ENCODE measurements around the gene GALNT13.

The GALNT13 gene

GRCh38 chr2:153886833-153887232 lies 15.1 kb downstream of the GALNT13 start:
- H3K4me3 ChIP-seq (ENCODE audit: low read depth, low read length), result no peak overlapping the region
- DNase-seq (ENCODE audit: low read depth, low spot score), result no peak
- ChIA-PET POLR2A (no interaction called here), CTCF (no interaction called here)
- no peak for TF ChIP-seq CTCF (IDR thresholded peaks at IDR 0.05; ENCODE audit: insufficient read depth, low read length, missing control alignments)

DNA sequence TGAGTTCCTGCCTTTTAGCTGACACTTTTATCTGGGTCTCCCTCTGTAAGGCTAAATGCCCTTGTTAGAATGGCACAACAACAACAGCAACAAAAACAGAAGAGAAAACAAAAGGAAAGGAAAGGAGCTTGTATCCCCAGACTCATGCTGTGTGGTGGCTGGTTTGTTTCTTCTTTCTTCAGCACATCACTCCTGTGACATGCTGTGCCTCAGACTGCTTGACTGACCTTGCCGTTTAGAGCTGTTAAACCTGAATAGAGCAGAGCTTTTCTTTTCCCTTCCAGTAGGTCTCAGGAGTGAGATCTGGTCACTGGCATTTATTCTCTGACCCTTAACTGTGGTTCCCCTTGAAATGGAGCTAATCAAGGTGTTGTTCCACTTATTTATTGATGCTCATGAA lies 18.9 kb downstream of the GALNT13 start:
- TF ChIP-seq CTCF (IDR thresholded peaks at IDR 0.05; ENCODE audit: insufficient read depth, low read length, missing control alignments), result no peak
- no peak for DNase-seq (ENCODE audit: low read depth, low spot score)
- CTCF ChIA-PET, result no interaction called here
- POLR2A ChIA-PET, result no interaction called here
- H3K4me3 ChIP-seq (ENCODE audit: low read depth, low read length), result no peak overlapping the region

- no peak for TF ChIP-seq CTCF (IDR thresholded peaks at IDR 0.05; ENCODE audit: insufficient read depth, low read length, missing control alignments)
- POLR2A ChIA-PET, result no interaction called here
Measured at GRCh38 chr2:153891051-153891450, 19.3 kb downstream of the GALNT13 start.

DNA sequence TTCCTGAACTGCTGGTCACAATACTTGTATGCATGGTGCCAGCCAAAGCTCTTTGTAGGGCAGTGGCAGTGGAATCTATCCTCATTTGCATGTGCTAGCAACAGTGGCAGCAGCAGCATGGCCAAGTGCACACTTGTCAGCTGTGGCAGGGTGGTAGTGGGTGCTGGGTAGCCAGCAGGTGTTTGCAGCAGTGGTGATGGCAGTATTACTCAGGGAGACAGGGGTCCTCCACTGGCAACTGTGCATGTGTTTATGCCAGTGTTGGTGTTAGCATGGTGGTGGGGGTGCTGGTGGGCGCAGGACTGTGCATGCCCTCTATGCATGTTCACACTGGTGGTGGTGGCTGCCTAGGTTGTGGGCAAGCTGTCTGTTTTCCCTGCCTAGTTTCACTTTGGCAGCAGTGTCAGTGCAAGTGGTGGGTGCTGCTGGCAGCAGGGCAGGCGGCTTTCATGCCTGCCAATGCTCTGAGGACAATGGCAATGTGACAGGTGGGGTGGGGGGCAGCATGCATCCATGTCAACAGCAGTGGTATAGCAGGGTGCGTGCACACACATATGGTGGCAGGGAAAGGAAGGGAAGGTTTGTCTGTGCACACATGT lies 41.2 kb downstream of the GALNT13 start:
- CTCF ChIA-PET, result no interaction called here
- TF ChIP-seq CTCF (IDR thresholded peaks at IDR 0.05; ENCODE audit: insufficient read depth, low read length, missing control alignments), result no peak
- no peak for DNase-seq (ENCODE audit: low read depth, low spot score)
- POLR2A ChIA-PET, result no interaction called here
- no peak overlapping the region for H3K4me3 ChIP-seq (ENCODE audit: low read depth, low read length)

More at GRCh38 chr2:153891051-153891450, 19.3 kb downstream of the GALNT13 start:
- H3K4me3 ChIP-seq (ENCODE audit: low read depth, low read length), result no peak overlapping the region
- CTCF ChIA-PET, result no interaction called here
- no peak for DNase-seq (ENCODE audit: low read depth, low spot score)

DNA sequence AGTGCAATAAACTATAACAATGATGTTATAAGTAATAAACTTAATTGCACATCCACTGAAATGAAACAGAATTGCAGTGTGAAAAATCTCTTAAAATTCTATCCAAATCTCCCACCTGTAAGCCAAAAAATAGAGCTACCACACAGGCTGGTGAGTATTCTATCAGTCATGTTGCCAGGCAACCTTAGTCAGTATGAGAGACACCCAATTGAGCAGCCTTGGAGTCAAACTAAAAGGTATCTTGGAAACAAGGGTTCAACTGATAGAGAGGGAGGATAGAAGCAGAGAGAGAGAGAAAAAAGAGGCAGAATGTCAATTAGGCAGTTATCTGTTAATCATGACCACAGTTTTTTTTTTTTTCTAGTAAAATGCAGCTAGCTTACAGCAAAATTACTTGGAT lies 45.8 kb downstream of the GALNT13 start:
- no peak for DNase-seq (ENCODE audit: low read depth, low spot score)
- no peak overlapping the region for H3K4me3 ChIP-seq (ENCODE audit: low read depth, low read length)
- TF ChIP-seq CTCF (IDR thresholded peaks at IDR 0.05; ENCODE audit: insufficient read depth, low read length, missing control alignments), result no peak
- CTCF ChIA-PET, result no interaction called here
- POLR2A ChIA-PET, result no interaction called here

GRCh38 chr2:153935511-153935910 lies 63.8 kb downstream of the GALNT13 start:
- CTCF ChIA-PET, result no interaction called here
- TF ChIP-seq CTCF (IDR thresholded peaks at IDR 0.05; ENCODE audit: insufficient read depth, low read length, missing control alignments), result no peak
- H3K4me3 ChIP-seq (ENCODE audit: low read depth, low read length), result no peak overlapping the region
- POLR2A ChIA-PET, result no interaction called here
- DNase-seq (ENCODE audit: low read depth, low spot score), result no peak
